D721Med (cell line): ENCODE measurements around the gene FAM98A.

Experiments used
- DNase-seq: peaks from one replicate; pipeline ENCODE4 v3.0.0; 2011; ENCODE audit warnings: low spot score; ENCODE audit not compliant: insufficient read length
- FAIRE-seq: peaks from 2 replicates; lab custom pipeline; 2011; peaks lifted over from hg19 to GRCh38; lab: Jason Lieb, UNC
- CTCF ChIP-seq: IDR thresholded peaks from 2 replicates; pipeline ENCODE4 v1.5.1; 2012; ENCODE audit warnings: mild to moderate bottlenecking, control low read depth; ENCODE audit not compliant: insufficient read depth; ENCODE audit errors: missing control alignments

Gene FAM98A

GRCh38 chr2:33598561-33599174 lies 431 bp downstream of the FAM98A start:
- FAIRE-seq: no peak
- no peak for TF ChIP-seq CTCF
- DNase-seq: no peak

- DNase-seq (no peak), FAIRE-seq (no peak)
- no peak for TF ChIP-seq CTCF
These were observed 2.1 kb downstream of the FAM98A start for GRCh38 chr2:33597026-33597425.

GRCh38 chr2:33595385-33595784 lies 3.7 kb downstream of the FAM98A start:
- DNase-seq (no peak), FAIRE-seq (no peak)
- TF ChIP-seq CTCF: no peak

- DNase-seq (no peak), FAIRE-seq (no peak)
- no peak for TF ChIP-seq CTCF
These were observed 9.7 kb downstream of the FAM98A start for GRCh38 chr2:33589444-33589843.

GRCh38 chr2:33588232-33588631 lies 10.9 kb downstream of the FAM98A start:
- TF ChIP-seq CTCF: no peak
- DNase-seq (no peak), FAIRE-seq (peak; percentile 29)

- no peak for FAIRE-seq
These were observed 12.3 kb downstream of the FAM98A start for GRCh38 chr2:33586766-33587165.

More at GRCh38 chr2:33586766-33587165, 12.3 kb downstream of the FAM98A start:
- no peak for TF ChIP-seq CTCF
- no peak for DNase-seq
